HG03139 (cell line): ENCODE results near the gene NR2E1.

Experiments
- ATAC-seq: cut with Tn5 transposase; IDR thresholded peaks from one replicate; pipeline ENCODE4 v1.9.1; 2021; ENCODE audit not compliant: unreplicated experiment

NR2E1 gene

DNA sequence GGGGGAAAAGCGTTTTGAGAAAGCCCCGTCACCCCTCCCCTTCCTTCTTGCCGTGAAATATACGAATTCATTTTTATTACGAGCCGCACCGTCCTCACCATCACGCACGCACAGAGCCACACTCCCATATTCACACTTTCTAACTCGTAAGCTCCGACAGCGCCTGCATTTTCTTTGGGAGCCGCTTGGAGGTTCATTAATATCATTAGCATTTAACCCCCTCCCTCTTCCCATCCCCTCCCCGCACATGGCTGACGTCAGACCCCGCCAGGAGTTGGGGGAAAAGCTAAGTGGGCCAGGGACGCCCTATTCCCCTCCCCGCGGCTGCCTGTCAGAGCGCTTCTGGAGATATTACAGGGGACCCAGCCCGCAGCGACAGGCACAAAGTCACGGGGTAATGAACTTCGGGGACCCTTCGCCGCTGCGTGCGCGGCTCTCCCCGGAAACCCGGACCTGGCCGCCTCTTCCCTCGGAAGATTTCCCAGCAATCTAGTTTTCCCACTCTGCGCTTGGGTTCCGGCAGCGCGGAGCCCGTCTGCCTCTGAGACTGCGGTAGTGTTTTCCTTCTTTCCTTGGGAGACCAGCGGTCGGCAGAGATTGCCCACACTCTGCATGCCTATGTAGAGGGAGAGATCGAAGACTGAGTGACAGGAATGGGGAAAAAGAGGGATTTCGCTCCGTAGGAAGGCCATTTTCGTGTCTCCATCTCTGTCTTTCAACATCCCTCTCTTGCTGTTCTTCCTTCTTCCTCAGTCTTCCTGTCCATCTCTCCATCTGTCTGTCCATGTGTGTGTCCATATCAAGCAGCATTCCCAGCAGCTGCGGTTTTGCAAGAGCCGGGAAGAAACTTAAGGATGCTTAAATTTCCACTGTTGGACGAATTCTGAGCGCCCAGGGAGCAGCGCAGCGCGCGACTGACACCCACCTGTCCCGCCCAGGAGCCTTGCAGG, at the start of gene NR2E1:
Gene NR2E1, plus strand, starts transcription at position 309 of the 950 bp plus-strand sequence. CDS start 744 bp downstream, outside the sequence.
- no peak for ATAC-seq

GRCh38 chr6:108116546-108117426, 49.0 kb upstream of the NR2E1 start:
- no peak for ATAC-seq

DNA sequence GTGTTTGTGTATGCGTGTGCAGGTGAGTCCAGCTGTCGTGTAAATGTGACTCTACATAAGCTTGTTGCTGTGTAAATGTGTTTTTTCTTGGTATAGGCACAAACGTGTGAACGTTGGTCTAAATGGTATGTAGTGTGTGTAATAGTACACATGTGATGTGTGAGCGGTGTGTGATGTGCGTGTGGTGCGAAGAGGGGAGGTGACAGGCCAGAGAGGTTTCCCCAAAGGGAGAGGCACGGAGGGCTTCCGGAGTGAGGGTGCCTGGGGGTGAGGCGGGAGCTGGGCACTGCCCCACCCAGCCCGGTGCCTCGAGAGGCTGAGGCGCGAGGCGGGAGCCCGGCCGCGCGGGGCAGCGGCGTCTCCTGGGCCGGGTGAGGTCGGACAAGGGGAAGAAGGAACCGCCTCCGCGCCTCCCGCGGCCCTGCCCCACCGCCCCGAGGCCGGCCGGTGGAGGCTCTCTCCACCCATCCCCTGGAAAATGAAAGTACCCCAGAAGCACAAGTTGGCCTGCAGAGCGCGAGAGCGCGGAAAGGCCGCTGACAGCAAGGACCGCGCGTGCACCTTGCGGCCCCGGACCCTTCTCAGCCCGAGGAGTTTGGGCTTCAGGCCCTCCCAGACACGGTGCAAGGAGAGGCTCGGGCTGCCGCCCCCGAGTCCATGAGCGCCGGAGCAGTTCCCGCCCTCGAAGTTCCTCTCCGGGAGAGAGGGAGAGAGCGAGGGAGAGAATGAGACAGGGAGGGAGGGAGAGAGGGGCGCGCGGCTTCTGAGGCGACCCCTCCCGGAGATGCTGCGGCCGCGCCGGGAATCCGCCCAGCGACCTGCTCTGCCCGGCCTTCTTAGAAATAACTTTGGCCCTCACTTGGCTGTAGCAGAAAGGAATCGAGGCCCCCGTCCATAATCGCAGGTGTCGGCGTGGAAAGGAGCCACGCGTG, 48.1 kb upstream of the NR2E1 start:
- no peak for ATAC-seq

DNA sequence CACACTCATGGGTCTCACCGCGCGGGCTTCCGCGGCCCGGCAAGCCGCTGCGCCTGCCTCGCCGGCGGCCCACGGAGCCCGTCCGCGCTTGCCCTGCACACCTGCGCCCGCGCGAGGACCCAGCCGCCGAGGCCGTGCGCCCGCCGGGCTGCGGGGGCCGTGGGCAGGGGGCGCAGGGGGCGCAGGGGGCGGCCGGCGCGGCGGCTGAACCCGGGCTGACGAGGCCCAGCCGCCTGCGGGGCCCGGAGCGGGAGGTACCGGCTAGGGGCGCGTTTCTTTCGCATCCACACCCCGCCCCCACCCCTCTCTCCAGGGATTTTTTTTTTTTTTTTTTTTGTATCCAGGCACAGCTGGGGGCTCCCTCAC, 47.5 kb upstream of the NR2E1 start:
- ATAC-seq, result no peak

DNA sequence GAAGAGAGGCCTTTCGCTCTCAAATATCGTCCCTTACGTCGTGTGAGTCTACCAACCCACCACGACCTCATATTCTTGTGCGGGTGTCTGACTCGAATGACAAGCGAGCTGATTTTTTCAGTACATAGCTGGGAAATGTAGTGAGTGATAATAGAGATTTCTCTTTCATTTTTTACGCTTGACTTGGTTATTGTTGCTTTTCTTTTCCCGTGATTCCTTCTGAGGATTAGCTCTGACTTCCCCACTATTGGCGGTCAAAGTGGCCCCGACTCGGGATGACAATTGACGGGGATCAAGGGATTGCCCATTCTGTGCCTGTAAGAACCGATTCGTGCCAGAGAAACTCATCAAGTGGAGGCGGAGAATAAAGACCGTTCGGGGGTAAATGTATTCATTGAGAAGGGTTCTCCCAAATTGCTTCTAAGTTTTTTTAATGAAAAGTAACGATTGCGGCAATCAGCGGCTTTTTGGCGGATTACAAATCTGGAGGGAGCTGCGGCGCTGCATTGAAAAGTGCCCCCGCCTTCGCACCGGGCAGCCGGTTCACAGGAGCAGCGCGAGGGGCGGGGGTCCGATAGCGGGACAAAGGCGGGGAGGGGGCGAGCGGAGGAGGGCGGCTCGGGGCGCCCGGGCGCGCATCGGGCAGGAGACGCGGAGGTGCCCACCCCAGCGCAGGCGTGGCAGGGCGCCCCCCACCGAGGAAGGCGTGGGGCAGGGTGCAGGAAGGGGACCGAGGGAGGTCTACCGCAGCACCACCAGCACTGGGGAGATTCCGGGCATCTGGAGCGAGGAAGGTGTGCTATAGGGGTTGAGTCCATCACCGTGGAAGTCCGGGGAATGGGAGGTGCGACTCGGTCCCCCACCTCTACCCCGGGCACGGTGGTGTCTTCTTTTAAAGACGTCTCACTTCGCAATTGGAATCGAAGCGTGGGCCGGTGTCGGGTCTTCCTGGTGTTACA, 46.7 kb upstream of the NR2E1 start:
- no peak for ATAC-seq

DNA sequence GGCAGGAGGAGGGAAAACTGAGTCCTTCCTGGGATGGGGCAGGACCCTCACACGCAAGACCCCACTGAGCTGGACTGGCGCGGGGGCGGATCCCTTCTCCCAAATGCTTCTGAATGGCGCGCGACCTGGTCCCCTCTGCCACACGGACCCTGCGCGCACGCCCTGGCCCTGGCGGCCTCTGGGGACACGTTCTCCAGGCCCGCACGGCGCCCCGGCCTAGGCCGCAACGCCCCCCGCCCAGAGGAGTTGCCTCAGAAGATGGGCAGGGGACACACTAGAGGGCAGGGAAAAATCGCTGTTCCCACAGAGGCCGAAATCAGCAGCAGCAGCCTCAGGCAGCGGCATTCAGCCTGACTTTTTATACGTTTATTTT, 46.1 kb upstream of the NR2E1 start:
- no peak for ATAC-seq

DNA sequence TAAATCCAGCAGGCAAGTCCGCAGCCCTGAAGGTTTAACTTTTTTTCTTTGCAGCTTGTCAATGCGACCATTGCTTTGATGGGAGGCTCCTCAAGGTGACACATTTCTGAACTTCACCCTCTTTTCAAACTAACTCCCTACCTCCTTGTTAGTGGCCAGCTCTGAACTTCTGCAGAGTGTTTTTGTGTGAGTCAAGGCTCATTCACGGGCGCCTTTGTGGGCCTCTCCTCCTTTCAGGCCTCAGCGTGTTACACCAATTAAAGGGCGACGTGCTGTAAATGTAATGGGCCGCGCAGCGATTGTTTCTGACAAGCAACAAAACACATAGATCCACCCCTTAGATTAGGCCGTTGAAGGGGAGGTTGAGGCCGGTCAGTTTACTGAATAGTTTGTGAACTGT, 45.5 kb upstream of the NR2E1 start:
- no peak for ATAC-seq

DNA sequence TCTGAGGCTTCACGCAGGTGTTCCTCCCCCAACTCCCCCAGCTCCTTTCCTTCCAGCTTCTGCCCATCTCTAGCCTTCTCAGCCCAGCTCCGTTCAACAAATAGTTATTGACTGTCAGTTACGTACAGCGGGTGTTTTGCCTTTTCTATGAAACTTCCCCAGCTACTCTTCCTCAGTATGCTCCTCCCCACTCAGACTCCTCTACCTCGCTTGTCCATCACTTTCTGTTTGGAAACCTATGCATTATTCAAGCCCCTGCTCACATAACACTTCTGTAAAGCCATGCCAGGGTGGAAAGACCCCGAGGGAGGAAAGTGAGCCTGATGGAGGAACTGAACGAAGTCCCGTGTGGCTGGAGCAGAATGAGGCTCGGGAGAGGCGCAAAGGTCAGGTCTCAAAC, 44.2 kb upstream of the NR2E1 start:
- ATAC-seq, result no peak

DNA sequence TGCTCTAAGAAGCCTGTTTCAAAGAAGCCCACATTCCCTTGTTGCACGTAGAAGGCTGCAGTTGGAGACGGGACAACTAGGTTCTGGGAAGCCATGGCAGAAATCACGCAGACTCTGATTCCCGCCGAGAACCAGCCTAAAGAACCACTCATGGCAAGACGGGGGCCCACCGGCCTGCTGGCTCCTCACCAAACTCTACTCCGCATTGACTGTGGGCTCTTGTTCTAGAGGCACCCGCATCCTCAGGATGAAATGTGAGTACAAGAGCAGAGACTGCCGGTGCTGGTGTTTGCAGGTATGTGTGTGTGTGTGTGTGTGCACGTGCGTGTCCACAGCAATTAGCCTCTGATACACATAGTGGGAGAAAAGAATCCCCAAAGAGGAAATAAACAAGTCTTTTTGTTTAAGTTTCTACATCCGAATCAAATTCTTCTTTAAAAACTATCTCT, 42.3 kb upstream of the NR2E1 start:
- ATAC-seq, result no peak

DNA sequence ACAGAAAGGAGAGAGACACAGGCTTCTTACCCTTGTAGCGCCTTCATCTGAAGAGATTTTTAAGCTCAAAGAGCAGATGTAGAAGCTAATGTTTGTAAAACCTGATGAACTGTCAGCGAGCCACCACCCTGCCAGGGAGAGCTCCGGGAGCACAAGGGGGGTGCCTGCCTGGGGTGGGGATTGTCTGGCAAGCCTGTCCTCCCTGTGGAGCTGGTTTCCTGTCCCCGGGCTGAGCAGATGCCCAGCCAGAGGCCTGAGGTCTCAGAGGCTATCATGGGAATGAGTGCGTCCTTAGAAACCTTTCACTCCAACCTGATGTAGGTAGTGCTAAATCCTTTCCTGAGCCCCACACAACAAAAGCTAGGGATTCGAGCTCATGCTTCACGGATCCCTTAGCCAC, 41.9 kb upstream of the NR2E1 start:
- no peak for ATAC-seq

GRCh38 chr6:108127056-108127455, 38.8 kb upstream of the NR2E1 start:
- no peak for ATAC-seq

- no peak for ATAC-seq
Observed at GRCh38 chr6:108127826-108128225, 38.0 kb upstream of the NR2E1 start.

DNA sequence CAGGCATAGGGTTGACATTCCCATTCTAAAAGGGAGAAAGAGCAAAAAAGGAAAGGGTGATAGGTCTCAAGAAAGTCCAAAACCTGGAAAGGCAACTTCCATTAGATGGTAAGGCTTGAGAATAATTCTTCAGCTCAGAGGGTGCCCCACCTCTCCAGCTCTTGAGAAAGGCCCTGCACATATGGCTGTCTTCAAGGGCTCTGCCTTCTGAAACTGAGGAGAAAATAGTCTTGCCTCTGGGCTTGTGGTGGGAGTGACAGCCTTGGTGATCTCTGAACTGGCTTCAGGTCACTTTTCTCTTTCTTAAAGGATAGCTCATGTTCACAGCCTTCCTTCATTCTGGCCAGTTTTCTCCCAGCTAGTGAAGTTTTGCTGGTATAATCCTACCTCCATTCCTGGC, 35.6 kb upstream of the NR2E1 start:
- no peak for ATAC-seq

- ATAC-seq, result no peak
Observed at GRCh38 chr6:108132863-108133262, 33.0 kb upstream of the NR2E1 start.

- ATAC-seq, result no peak
Observed at GRCh38 chr6:108133594-108134179, 32.1 kb upstream of the NR2E1 start.

DNA sequence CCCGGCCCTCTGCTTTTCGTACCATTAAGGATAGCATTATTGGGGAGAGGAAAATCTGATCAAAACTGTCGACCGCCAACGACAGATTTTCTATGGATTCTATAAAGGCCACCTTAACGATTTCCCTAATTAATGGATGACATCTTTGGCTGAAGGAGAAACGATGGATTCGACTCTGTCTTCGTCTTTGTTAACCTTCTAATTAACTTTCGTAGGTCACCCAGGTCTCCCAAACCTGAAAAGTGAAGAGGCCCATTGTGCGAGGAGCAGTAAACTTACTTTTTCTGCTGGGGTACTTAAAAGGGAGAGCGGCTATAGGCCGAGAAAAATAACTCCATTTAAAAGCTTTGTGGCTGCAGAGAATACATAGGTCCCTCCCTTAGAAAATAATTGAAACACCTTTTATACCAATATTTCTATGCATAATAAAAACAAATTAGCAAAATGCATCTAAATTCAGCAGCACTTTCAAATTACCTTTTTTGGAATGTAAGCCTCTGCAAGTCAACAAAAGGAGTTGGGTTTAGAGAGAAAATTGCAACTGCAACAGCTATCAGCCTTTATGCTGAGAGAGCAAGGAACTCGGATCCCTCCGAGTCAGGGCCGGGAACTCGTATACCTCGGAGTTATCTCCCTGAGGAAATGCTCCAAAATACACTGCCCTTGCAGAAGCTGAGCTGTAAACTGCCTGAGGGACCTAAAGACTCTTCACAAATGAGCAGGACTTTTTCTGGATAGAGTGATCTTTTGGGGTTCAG, 31.4 kb upstream of the NR2E1 start:
- no peak for ATAC-seq

GRCh38 chr6:108142240-108142639, 23.6 kb upstream of the NR2E1 start:
- ATAC-seq, result no peak

GRCh38 chr6:108145639-108146038, 20.2 kb upstream of the NR2E1 start:
- ATAC-seq, result no peak

DNA sequence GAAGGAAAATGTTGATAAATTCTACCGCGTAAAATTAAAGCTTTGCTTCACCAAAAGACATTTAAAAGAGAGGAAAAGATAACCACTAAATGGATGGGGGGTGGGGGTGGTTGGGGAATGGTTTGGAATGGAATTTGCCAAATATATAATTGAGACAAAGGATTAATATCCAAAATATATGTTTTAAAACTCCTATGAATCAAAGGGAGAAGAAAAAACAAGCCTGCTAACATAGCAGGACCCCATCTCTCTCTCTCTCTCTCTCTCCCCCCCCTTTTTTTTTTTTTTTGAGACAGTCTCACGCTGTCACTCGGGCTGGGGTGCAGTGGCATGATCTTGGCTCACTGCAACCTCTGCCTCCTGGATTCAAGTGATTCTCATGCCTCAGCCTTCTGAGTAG, 13.4 kb upstream of the NR2E1 start:
- no peak for ATAC-seq
